PFSK-1 (cell line): ENCODE measurements around the gene PXMP2.

Experiments used
- FOXP2 ChIP-seq: optimal IDR thresholded peaks from 2 replicates; pipeline ENCODE3; 2011; ENCODE audit warnings: borderline replicate concordance, control low read depth, inconsistent platforms; ENCODE audit not compliant: insufficient read depth; ENCODE audit errors: extremely low read length, extremely low read depth
- POLR2AphosphoS5 ChIP-seq: IDR thresholded peaks from 2 replicates; pipeline ENCODE4 v1.6.1; 2012; ENCODE audit warnings: low read depth, mild to moderate bottlenecking, control low read depth, low read length, moderate library complexity
- REST ChIP-seq, 2 experiments: IDR thresholded peaks; 2 replicates each; pipeline versions ENCODE4 v1.6.1 to v1.8.0; 2011 to 2012; ENCODE audit warnings: low read depth in 2 of 2, low read length in 2 of 2, control low read depth in 1 of 2, inconsistent platforms in 1 of 2, mild to moderate bottlenecking in 1 of 2, moderate library complexity in 1 of 2; ENCODE audit not compliant: insufficient read depth in 1 of 2
- TAF1 ChIP-seq: IDR thresholded peaks from 2 replicates; pipeline ENCODE4 v1.6.1; 2012; ENCODE audit warnings: low read length, control low read depth, borderline replicate concordance; ENCODE audit not compliant: insufficient read depth

GRCh38 chr12:132747896-132748295, 60.5 kb downstream of the PXMP2 start:
- TF ChIP-seq POLR2AphosphoS5 (no peak), FOXP2 (no peak), REST (IDR thresholded peaks at IDR 0.05; ENCODE audit: insufficient read depth in 1 of 2, low read depth in 2 of 2, low read length in 2 of 2) (no peak), TAF1 (no peak)
